ENCODE results near the gene PTPRZ1.

PTPRZ1 gene

GRCh38 chr7:121953164-121953563 lies 80.2 kb downstream of the PTPRZ1 start:
- no peak overlapping the region for H2AFZ ChIP-seq (ENCODE audit: low read depth, low read length, severe bottlenecking)
- H3K27me3 ChIP-seq (ENCODE audit: low read length), result no peaks in the 10 kb centered on the region
- H3K9ac ChIP-seq (ENCODE audit: low read length), result no peak overlapping the region
- no peaks in the 10 kb centered on the region for H3F3A ChIP-seq (ENCODE audit: insufficient read depth)
- no peak overlapping the region for H3K4me3 ChIP-seq (ENCODE audit: insufficient read depth, low read length, poor library complexity, severe bottlenecking)
- no peak overlapping the region for H3K4me2 ChIP-seq (ENCODE audit: low read depth, low read length, poor library complexity, severe bottlenecking)
- H3K36me3 ChIP-seq (ENCODE audit: low read length), result no peaks in the 10 kb centered on the region
- H3K27ac ChIP-seq (ENCODE audit: low read depth, low read length), result no peak overlapping the region
- H3K9me2 ChIP-seq (replicated peaks; ENCODE audit: insufficient read depth, low read length), result no peaks in the 10 kb centered on the region
- H4K20me1 ChIP-seq (ENCODE audit: low read depth, low read length), result no peaks in the 10 kb centered on the region
- TF ChIP-seq CTCF (IDR thresholded peaks at IDR 0.05; ENCODE audit: insufficient read depth, low read length, poor library complexity, severe bottlenecking) (no peak), EZH2phosphoT487 (conservative IDR thresholded peaks at IDR 0.05; ENCODE audit: low read length) (no peak)
- H3K79me2 ChIP-seq (ENCODE audit: insufficient read depth, low read length), result no peaks in the 10 kb centered on the region
- no peaks in the 10 kb centered on the region for H3K9me3 ChIP-seq (ENCODE audit: insufficient read depth, low read length)

DNA sequence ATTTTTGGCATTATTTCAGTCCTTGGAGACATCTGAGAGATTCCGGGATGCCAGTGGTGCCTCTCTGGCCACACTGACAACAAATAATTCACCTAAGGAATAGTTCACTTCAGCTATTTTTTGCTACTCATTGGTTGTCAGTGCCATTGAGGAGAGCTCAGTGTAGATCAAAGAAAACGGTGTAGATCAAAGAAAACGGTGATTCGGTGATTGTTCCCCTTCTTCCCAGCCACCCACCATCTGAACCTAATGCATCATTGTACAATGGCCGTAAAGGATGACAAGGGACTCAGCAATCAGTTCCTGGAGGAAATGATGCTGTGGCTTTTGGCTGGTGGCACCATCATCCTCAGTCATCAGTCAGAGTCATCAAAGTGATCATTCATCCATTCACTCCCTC lies 80.6 kb downstream of the PTPRZ1 start:
- no peaks in the 10 kb centered on the region for H3K79me2 ChIP-seq (ENCODE audit: insufficient read depth, low read length)
- no peak overlapping the region for H3K4me2 ChIP-seq (ENCODE audit: low read depth, low read length, poor library complexity, severe bottlenecking)
- no peaks in the 10 kb centered on the region for H3K9me2 ChIP-seq (replicated peaks; ENCODE audit: insufficient read depth, low read length)
- H4K20me1 ChIP-seq (ENCODE audit: low read depth, low read length), result no peaks in the 10 kb centered on the region
- no peak overlapping the region for H3K27ac ChIP-seq (ENCODE audit: low read depth, low read length)
- H3F3A ChIP-seq (ENCODE audit: insufficient read depth), result no peaks in the 10 kb centered on the region
- no peaks in the 10 kb centered on the region for H3K27me3 ChIP-seq (ENCODE audit: low read length)
- H3K9ac ChIP-seq (ENCODE audit: low read length), result no peak overlapping the region
- H2AFZ ChIP-seq (ENCODE audit: low read depth, low read length, severe bottlenecking), result no peak overlapping the region
- H3K36me3 ChIP-seq (ENCODE audit: low read length), result no peaks in the 10 kb centered on the region
- no peak for TF ChIP-seq EZH2phosphoT487 (conservative IDR thresholded peaks at IDR 0.05; ENCODE audit: low read length)
- TF ChIP-seq CTCF (IDR thresholded peaks at IDR 0.05; ENCODE audit: insufficient read depth, low read length, poor library complexity, severe bottlenecking), result no peak
- H3K9me3 ChIP-seq (ENCODE audit: insufficient read depth, low read length), result no peaks in the 10 kb centered on the region
- H3K4me3 ChIP-seq (ENCODE audit: insufficient read depth, low read length, poor library complexity, severe bottlenecking), result no peak overlapping the region

DNA sequence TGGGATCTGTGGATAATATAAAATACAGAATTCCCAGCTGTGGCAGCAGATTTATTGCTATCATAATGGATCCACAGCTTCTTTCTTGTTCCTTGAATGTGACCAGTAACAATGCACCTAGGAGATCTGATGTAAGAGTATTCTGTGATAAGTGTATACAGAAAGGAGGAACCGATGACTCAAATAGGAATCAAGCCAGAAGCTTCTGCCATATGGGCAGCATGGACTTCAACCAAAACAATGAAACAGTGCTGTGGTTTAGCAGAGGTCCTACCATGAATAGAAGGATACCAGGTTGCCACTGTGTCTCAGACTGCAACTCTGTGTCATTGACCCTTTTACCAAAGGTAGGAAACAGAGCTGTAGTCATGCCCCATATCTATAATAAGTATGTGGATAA lies 81.8 kb downstream of the PTPRZ1 start:
- no peaks in the 10 kb centered on the region for H3K36me3 ChIP-seq (ENCODE audit: low read length)
- no peak overlapping the region for H3K9ac ChIP-seq (ENCODE audit: low read length)
- no peak overlapping the region for H3K27ac ChIP-seq (ENCODE audit: low read depth, low read length)
- TF ChIP-seq EZH2phosphoT487 (conservative IDR thresholded peaks at IDR 0.05; ENCODE audit: low read length), result no peak
- no peak for TF ChIP-seq CTCF (IDR thresholded peaks at IDR 0.05; ENCODE audit: insufficient read depth, low read length, poor library complexity, severe bottlenecking)
- H3K79me2 ChIP-seq (ENCODE audit: insufficient read depth, low read length), result no peaks in the 10 kb centered on the region
- no peak overlapping the region for H3K4me3 ChIP-seq (ENCODE audit: insufficient read depth, low read length, poor library complexity, severe bottlenecking)
- no peaks in the 10 kb centered on the region for H3K9me2 ChIP-seq (replicated peaks; ENCODE audit: insufficient read depth, low read length)
- no peaks in the 10 kb centered on the region for H4K20me1 ChIP-seq (ENCODE audit: low read depth, low read length)
- no peak overlapping the region for H2AFZ ChIP-seq (ENCODE audit: low read depth, low read length, severe bottlenecking)
- H3K27me3 ChIP-seq (ENCODE audit: low read length), result no peaks in the 10 kb centered on the region
- H3F3A ChIP-seq (ENCODE audit: insufficient read depth), result no peaks in the 10 kb centered on the region
- H3K4me2 ChIP-seq (ENCODE audit: low read depth, low read length, poor library complexity, severe bottlenecking), result no peak overlapping the region
- no peaks in the 10 kb centered on the region for H3K9me3 ChIP-seq (ENCODE audit: insufficient read depth, low read length)

DNA sequence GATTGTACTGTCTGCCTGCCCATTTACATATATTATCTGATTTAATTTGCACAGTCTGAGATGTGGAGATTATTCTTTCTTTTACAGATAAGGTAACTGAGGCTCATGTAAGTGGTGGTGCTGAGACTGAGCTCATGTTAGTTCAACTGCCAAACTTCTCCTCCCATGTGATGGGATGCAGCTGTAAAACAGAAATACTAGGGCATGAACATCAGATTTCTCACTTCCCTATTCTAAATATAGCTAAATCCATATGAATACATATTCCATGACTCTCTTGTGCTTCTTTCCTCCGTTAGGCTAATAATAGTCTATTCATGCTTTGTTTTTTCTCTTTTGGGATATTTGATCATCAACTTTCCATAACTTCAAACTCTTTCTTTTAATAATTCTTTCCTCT lies 84.7 kb downstream of the PTPRZ1 start:
- no peaks in the 10 kb centered on the region for H3K27me3 ChIP-seq (ENCODE audit: low read length)
- H3K9me3 ChIP-seq (ENCODE audit: insufficient read depth, low read length), result no peaks in the 10 kb centered on the region
- no peaks in the 10 kb centered on the region for H3K79me2 ChIP-seq (ENCODE audit: insufficient read depth, low read length)
- no peaks in the 10 kb centered on the region for H3K9me2 ChIP-seq (replicated peaks; ENCODE audit: insufficient read depth, low read length)
- no peaks in the 10 kb centered on the region for H4K20me1 ChIP-seq (ENCODE audit: low read depth, low read length)
- H3K4me3 ChIP-seq (ENCODE audit: insufficient read depth, low read length, poor library complexity, severe bottlenecking), result no peak overlapping the region
- H3F3A ChIP-seq (ENCODE audit: insufficient read depth), result no peaks in the 10 kb centered on the region
- H2AFZ ChIP-seq (ENCODE audit: low read depth, low read length, severe bottlenecking), result no peak overlapping the region
- no peak for TF ChIP-seq EZH2phosphoT487 (conservative IDR thresholded peaks at IDR 0.05; ENCODE audit: low read length)
- no peak for TF ChIP-seq CTCF (IDR thresholded peaks at IDR 0.05; ENCODE audit: insufficient read depth, low read length, poor library complexity, severe bottlenecking)
- H3K36me3 ChIP-seq (ENCODE audit: low read length), result no peaks in the 10 kb centered on the region
- H3K4me2 ChIP-seq (ENCODE audit: low read depth, low read length, poor library complexity, severe bottlenecking), result no peak overlapping the region
- H3K27ac ChIP-seq (ENCODE audit: low read depth, low read length), result no peak overlapping the region
- H3K9ac ChIP-seq (ENCODE audit: low read length), result no peak overlapping the region

Data from SU-DHL-6 (cell line).